EL (cell line): ENCODE measurements around the gene MRPS34.
"Not testable (repeated sequence)": the region's sequence is repeated elsewhere in the genome, so short reads cannot be mapped to it uniquely, and the experiment has no call there.

ENCODE experiments used
- DNase-seq: peaks from one replicate; pipeline ENCODE4 v3.0.0-alpha.2; 2016

Gene MRPS34

DNA sequence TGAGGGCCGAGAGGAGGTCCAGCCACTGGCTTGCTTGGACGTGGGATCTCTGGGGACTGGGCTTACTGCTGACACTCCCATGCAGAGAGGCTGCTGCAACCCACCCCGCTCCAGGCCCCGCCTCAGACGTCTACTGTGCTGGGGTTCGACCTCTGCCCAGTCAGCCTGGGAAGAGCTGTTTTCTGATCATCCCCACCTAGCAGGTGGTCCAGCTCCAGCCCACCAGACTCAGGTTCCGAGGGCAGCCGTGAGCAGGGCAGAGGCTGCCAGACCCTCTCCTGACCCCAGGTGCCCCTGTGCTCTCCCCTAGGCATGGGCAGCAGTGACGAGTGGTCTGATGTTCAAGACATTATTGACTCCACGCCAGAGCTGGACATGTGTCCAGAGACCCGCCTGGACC, 25.0 kb downstream of the MRPS34 start:
- no peak for DNase-seq

DNA sequence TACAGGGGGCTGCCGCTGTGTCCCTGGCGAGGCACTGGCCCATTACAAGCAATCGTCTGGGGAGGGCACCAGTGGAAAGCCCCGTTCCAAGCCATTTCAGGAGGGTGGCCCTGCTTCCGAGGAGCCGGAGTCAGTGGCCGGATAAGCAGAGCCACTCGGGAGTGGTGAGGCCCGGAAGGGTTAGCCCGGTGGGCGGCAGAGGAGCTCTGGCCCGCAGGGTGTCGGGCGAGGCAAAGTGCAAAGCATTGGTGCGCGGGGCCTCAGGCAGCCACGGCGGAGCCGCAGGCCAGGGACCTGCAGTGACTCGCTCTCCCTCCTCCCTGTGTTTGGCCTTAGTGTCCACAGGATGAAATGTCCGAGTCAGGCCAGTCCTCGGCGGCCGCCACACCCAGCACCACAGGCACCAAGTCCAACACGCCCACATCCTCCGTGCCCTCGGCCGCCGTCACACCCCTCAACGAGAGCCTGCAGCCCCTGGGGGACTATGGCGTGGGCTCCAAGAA, 26.2 kb downstream of the MRPS34 start:
- peak; percentile 75 for DNase-seq

- peak; percentile 98 for DNase-seq
These were observed 26.8 kb downstream of the MRPS34 start for GRCh38 chr16:1745900-1746692.

- peak; percentile 97 for DNase-seq
These were observed 27.6 kb downstream of the MRPS34 start for GRCh38 chr16:1745181-1745899.

DNA sequence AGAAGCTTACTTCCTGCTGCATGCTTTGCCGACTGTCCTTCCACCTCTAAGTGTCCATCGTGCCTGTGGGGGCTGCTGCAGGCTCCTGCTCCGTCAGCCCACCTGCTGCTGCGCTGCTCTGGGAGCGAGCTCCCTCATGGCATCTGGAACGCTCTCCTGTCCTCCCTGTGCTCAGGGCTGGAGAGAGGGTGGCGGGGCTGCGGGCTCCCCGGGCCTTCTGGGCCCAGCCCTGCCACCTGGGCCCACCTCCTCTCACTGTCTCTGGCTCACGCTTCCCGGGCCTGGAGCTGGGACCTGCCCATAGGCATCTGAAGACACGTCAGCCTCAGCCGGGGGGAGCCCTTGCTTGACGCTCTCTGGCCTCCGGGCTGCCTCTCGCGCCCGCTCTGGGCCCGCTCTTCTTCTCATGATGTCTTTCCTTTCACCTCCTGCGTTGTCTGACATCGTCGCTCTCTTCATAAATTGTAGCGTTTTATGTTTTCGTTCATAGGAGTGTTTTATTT, 28.5 kb downstream of the MRPS34 start:
- DNase-seq: no peak

GRCh38 chr16:1743376-1744337, 29.3 kb downstream of the MRPS34 start:
- DNase-seq: no peak

DNA sequence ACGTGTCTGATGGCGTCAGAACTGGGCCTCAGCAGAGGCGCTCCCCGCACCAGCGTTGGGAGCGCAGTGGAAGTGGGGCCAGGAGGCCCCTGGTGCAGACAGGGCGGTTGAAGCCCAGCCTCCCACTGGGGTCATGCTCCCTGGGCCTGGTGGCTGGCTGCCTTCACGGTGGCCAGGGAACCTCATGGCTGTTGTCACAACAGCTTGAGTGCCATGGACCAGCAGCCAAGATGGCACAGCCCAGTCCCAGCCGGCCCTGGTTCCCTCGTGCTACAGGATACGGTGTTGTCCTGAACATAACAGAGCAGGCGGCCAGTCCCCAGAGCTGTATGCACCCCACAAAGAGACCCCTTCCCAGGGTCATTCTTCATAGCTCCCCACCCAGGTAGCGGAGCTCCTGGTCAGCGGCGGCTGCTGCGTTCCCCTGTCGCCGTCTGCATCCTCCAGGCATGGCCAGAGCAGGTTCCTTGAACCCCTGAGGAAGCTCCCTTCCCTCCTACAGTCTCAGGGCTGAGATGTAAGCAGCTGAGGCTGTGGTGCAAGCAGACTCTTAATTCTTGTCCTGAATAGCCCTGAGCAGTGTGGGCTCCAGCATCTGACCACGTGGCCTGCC, 31.3 kb downstream of the MRPS34 start:
- DNase-seq: no peak

DNA sequence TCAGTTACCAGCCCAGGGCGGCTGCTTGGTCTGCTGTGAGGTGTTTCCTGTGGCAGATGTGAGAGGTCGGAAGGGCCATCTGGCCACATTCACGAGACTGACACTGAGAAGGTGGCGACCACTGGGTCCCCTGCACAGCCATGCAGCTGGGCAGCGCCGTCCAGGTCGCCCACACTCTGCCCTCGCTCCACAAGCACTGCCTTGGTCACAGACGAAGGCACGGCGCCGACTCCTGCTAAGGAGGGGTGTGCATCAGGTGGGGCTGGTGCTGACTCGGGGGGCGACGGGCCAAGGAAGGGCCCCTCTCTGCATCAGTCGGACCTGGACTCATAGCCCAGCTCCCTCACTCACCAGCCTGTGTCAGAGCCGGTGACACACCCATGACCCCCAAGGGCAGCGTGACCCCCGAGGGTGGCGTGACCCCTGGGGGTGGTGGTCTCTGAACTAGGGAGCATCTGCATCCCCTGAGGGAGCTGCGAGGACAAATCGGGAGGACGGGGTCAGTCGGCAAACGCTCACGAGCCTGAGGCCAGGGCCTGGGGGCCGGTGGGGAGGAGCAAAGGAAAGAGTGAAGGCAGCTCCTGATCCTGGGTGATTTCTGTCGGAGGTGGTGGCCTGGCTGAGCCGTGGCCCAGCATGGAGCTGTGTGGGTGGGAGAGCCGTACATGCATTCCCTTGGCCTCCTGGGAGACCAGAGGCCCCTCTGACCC, 32.0 kb downstream of the MRPS34 start:
- DNase-seq: no peak

DNA sequence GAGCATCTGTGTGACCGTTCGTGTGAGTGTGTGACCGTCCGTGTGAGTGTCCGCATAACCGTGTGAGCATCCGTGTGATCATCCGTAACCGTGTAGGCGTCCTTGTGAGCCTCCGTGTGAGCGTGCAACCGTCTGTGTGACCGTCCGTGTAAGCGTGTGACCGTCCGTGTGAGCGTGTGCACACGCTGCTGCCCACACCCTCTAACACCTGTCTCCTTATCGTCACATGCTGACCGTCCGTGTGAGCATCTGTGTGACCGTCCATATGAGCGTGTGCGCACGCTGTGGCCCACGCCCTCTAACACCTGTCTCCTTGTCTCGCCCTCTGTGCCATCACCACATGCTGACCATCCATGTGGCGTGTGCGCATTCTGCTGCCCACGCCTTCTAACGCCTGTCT, 32.7 kb downstream of the MRPS34 start:
- no peak for DNase-seq

- DNase-seq: no peak
These were observed 38.1 kb downstream of the MRPS34 start for GRCh38 chr16:1734816-1735215.

- no peak for DNase-seq
These were observed 38.8 kb downstream of the MRPS34 start for GRCh38 chr16:1734123-1734522.

DNA sequence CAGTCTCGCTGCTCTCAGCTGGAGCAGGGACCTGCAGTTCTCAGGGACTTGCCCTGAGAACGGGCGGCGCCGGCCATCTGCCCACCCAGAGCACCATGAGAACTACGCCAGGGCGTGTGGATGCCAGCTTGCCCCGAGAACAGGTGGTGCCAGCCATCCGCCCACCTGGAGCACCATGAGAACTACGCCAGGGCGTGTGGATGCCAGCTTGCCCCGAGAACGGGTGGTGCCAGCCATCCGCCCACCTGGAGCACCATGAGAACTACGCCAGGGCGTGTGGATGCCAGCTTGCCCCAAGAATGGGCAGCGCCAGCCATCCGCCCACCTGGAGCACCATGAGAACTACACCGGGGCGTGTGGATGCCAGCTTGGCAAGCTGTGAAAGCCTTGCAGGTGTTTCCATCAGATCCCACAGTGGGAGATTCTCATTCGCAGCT, 40.4 kb downstream of the MRPS34 start:
- not testable (repeated sequence) for DNase-seq

DNA sequence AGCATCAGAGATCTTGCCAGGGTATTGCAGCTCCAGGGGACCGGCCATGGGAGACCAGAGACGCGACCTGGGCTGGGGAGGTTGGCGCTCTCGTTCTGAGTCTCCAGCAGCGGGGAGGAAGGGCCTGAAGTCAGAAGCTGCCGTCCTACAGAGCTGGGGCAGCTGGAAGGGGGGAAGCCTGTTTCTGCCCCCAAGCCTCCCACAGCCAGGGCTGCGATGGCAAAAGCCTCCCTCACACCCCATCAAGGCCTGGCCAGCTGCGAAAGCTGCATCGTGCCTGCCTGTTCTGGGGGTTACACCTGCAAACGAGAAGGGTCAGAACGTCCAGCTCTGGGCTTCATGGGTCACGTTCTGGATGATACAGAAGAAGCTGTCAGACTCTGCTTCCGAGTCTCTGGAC, 40.9 kb downstream of the MRPS34 start:
- DNase-seq: no peak

DNA sequence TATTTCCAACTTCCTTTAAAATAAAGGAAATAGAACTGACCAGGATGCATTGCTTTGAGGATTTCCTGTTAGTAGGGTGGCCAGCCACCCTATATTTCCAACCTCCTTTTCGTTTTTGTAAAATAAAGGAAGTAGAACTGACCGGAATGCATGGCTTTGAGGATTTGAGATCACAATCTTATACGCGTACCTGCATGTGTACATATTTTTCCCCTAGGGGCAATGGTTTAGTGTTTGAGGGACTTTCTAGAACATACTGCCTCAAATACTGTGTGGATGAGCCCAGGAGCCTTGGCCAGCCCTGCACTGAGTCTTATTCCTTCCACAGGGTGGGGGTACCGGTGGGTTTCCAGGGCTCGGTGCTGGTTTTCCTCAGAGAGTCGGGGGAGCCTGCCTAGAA, 41.3 kb downstream of the MRPS34 start:
- no peak for DNase-seq

- DNase-seq: no peak
These were observed 41.9 kb downstream of the MRPS34 start for GRCh38 chr16:1731073-1731472.

DNA sequence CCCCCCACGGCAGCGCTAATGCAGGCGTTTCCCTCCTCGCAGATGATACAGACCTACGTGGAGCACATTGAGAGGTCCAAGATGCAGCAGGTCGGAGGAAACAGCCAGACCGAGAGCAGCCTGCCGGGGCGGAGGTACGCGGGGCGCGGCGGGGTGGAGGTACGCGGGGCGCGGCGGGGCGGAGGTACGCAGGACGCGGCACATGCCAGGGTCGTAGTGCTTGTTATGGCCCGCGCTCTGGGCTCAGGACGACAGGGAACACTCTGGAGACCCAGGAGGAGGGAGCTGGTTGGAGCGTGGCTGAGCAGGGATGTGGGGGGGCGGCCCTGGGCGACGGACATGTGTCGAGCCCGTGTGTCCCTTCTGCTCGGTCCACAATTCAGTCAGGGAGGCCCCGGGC, 43.5 kb downstream of the MRPS34 start:
- no peak for DNase-seq

DNA sequence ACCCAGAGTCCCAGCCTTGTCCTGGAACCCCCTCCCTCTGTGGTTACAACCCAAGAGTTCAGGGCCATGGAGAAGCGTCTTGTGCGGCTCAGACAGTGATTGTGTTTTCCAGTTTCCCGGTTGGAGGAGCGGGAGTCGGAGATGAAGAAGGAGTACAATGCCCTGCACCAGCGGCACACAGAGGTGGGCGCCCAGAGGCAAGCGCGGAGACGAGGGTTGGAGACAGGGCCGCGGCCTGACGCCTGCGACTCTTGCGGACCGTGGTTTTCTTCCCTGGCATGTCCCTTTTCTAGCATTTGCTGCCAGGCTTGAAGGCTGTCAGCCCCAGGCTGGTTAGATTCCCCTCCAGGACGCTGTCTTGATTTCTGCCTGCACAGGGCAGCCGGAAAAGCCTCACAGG, 43.9 kb downstream of the MRPS34 start:
- no peak for DNase-seq

GRCh38 chr16:1727651-1728624, 45.0 kb downstream of the MRPS34 start:
- DNase-seq: no peak

- DNase-seq: no peak
These were observed 46.1 kb downstream of the MRPS34 start for GRCh38 chr16:1726661-1727502.
